Measurements from ENCODE around the gene RHOA.
"Not testable (repeated sequence)": the region's sequence is repeated elsewhere in the genome, so short reads cannot be mapped to it uniquely, and the experiment has no call there.

Gene RHOA

GRCh38 chr3:49397470-49397869, 14.3 kb downstream of the RHOA start:
- H3K36me3 Mint-ChIP-seq: peaks cover 97% of the 10 kb centered on the region
- H3K27ac Mint-ChIP-seq: no peak overlapping the region
- H3K4me1 Mint-ChIP-seq: peaks cover 69% of the 10 kb centered on the region
- DNase-seq (ENCODE audit: low spot score in 2 of 2) (no peak), ATAC-seq (no peak)
- no peak overlapping the region for H3K4me3 Mint-ChIP-seq
- H3K9me3 Mint-ChIP-seq: no peaks in the 10 kb centered on the region

DNA sequence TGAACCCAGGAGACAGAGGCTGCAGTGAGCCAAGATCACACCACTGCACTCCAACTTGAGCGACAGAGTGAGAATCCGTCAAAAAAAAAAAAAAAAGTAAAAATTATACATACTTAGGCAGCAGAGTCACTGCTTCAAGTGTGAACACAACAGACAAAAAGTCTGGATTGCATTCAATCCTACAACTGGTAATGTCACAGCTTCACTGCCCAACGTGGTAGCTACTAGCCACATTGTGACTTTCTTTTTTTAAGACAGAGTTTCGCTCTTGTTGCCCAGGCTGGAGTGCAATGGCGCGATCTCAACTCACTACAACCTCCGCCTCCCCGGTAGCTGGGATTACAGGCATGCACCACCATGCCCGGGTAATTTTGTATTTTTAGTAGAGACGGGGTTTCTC, 20.5 kb downstream of the RHOA start:
- Mint-ChIP-seq H3K36me3 (peaks cover 77% of the 10 kb centered on the region), H3K4me1 (peaks cover 52% of the 10 kb centered on the region)
- DNase-seq (ENCODE audit: low spot score in 2 of 2); H3K9me3 Mint-ChIP-seq; H3K27ac Mint-ChIP-seq; H3K4me3 Mint-ChIP-seq; ATAC-seq: not testable (repeated sequence)

DNA sequence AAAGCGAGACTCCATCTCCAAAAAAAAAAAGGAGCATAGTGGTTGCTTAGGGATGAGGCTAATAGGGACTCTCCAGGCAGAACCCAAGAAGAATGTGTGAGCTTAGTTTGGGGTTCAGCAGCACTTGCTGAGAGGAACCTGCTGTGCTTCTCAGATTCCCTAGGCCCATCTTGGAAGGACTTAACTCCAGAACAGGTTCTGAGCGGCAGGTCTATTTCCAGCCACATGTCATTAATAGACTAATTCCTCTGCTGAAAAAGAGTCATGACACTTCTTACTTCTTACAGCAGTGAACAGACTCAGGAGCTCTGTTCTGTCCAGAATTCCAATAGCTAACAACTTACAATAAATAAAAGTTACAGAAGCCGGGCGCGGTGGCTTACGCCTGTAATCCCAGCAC, 22.5 kb downstream of the RHOA start:
- Mint-ChIP-seq H3K27ac (no peak overlapping the region), H3K4me3 (no peak overlapping the region), H3K4me1 (peaks cover 51% of the 10 kb centered on the region), H3K36me3 (peaks cover 67% of the 10 kb centered on the region), H3K9me3 (no peaks in the 10 kb centered on the region)
- no peak for ATAC-seq
- no peak for DNase-seq (ENCODE audit: low spot score in 2 of 2)

GRCh38 chr3:49388289-49388820, 23.4 kb downstream of the RHOA start:
- H3K27ac Mint-ChIP-seq: peak overlapping the region; percentile 72
- H3K4me1 Mint-ChIP-seq: peaks cover 55% of the 10 kb centered on the region
- no peak for DNase-seq (ENCODE audit: low spot score in 2 of 2)
- H3K36me3 Mint-ChIP-seq: peaks cover 68% of the 10 kb centered on the region
- H3K4me3 Mint-ChIP-seq: no peak overlapping the region
- ATAC-seq: peak; percentile 21
- no peaks in the 10 kb centered on the region for H3K9me3 Mint-ChIP-seq

GRCh38 chr3:49387721-49388120, 24.1 kb downstream of the RHOA start:
- no peak for DNase-seq (ENCODE audit: low spot score in 2 of 2)
- peak; percentile 92 for ATAC-seq
- Mint-ChIP-seq H3K27ac (peak overlapping the region; percentile 72), H3K4me1 (peaks cover 52% of the 10 kb centered on the region), H3K36me3 (peaks cover 67% of the 10 kb centered on the region), H3K9me3 (no peaks in the 10 kb centered on the region), H3K4me3 (no peak overlapping the region)

- H3K27ac Mint-ChIP-seq: peak overlapping the region; percentile 88
These were observed 25.6 kb downstream of the RHOA start for GRCh38 chr3:49386056-49386756.

GRCh38 chr3:49385617-49386016, 26.2 kb downstream of the RHOA start:
- no peak for DNase-seq (ENCODE audit: low spot score in 2 of 2)
- Mint-ChIP-seq H3K36me3 (peaks cover 47% of the 10 kb centered on the region), H3K9me3 (no peaks in the 10 kb centered on the region), H3K4me3 (no peak overlapping the region), H3K27ac (peak overlapping the region; percentile 88), H3K4me1 (peaks cover 48% of the 10 kb centered on the region)
- ATAC-seq: no peak

More at GRCh38 chr3:49386056-49386756, 25.6 kb downstream of the RHOA start:
- no peak for DNase-seq (ENCODE audit: low spot score in 2 of 2)
- Mint-ChIP-seq H3K9me3 (no peaks in the 10 kb centered on the region), H3K36me3 (peaks cover 53% of the 10 kb centered on the region), H3K4me1 (peaks cover 48% of the 10 kb centered on the region), H3K4me3 (no peak overlapping the region)
- no peak for ATAC-seq

GRCh38 chr3:49383387-49383786, 28.4 kb downstream of the RHOA start:
- Mint-ChIP-seq H3K4me3 (no peak overlapping the region), H3K4me1 (peaks cover 58% of the 10 kb centered on the region), H3K9me3 (peaks cover 2% of the 10 kb centered on the region), H3K27ac (peak overlapping the region; percentile 33), H3K36me3 (peaks cover 44% of the 10 kb centered on the region)
- DNase-seq (ENCODE audit: low spot score in 2 of 2) (no peak), ATAC-seq (no peak)

- peaks cover 64% of the 10 kb centered on the region for H3K36me3 Mint-ChIP-seq
- peak overlapping the region; percentile 32 for H3K4me3 Mint-ChIP-seq
- peaks cover 36% of the 10 kb centered on the region for H3K4me1 Mint-ChIP-seq
- H3K9me3 Mint-ChIP-seq: peaks cover 3% of the 10 kb centered on the region
- DNase-seq (ENCODE audit: low spot score in 2 of 2): no peak
- H3K27ac Mint-ChIP-seq: peak overlapping the region; percentile 86
- ATAC-seq: no peak
These were observed 33.4 kb downstream of the RHOA start for GRCh38 chr3:49378249-49378895.

GRCh38 chr3:49377483-49377882, 34.3 kb downstream of the RHOA start:
- ATAC-seq (peak; percentile 98), DNase-seq (ENCODE audit: low spot score in 2 of 2) (peak; percentile 24 to 68)
- peaks cover 66% of the 10 kb centered on the region for H3K36me3 Mint-ChIP-seq
- peak overlapping the region; percentile 17 for H3K4me3 Mint-ChIP-seq
- H3K9me3 Mint-ChIP-seq: peaks cover 3% of the 10 kb centered on the region
- peaks cover 33% of the 10 kb centered on the region for H3K4me1 Mint-ChIP-seq
- H3K27ac Mint-ChIP-seq: peak overlapping the region; percentile 86

GRCh38 chr3:49371946-49372345, 39.8 kb downstream of the RHOA start:
- Mint-ChIP-seq H3K36me3 (peaks cover 97% of the 10 kb centered on the region), H3K27ac (peak overlapping the region; percentile 65), H3K4me1 (peaks cover 16% of the 10 kb centered on the region), H3K4me3 (no peak overlapping the region), H3K9me3 (no peaks in the 10 kb centered on the region)
- DNase-seq (ENCODE audit: low spot score in 2 of 2) (no peak), ATAC-seq (no peak)

GRCh38 chr3:49370585-49371290, 41.0 kb downstream of the RHOA start:
- Mint-ChIP-seq H3K4me3 (no peak overlapping the region), H3K27ac (peak overlapping the region; percentile 65), H3K36me3 (peaks cover 100% of the 10 kb centered on the region), H3K4me1 (peaks cover 13% of the 10 kb centered on the region), H3K9me3 (no peaks in the 10 kb centered on the region)
- ATAC-seq: no peak
- no peak for DNase-seq (ENCODE audit: low spot score in 2 of 2)

- Mint-ChIP-seq H3K4me1 (peaks cover 12% of the 10 kb centered on the region), H3K27ac (peak overlapping the region; percentile 89), H3K36me3 (peaks cover 96% of the 10 kb centered on the region), H3K4me3 (no peak overlapping the region), H3K9me3 (no peaks in the 10 kb centered on the region)
- DNase-seq (ENCODE audit: low spot score in 2 of 2) (no peak), ATAC-seq (no peak)
These were observed 49.2 kb downstream of the RHOA start for GRCh38 chr3:49362561-49362960.

- no peaks in the 10 kb centered on the region for H3K9me3 Mint-ChIP-seq
- ATAC-seq (no peak), DNase-seq (ENCODE audit: low spot score in 2 of 2) (no peak)
- H3K4me3 Mint-ChIP-seq: peak overlapping the region; percentile 93
- H3K4me1 Mint-ChIP-seq: peaks cover 25% of the 10 kb centered on the region
- H3K36me3 Mint-ChIP-seq: peaks cover 96% of the 10 kb centered on the region
- peak overlapping the region; percentile 95 for H3K27ac Mint-ChIP-seq
These were observed 52.2 kb downstream of the RHOA start for GRCh38 chr3:49359623-49360022.

GRCh38 chr3:49358884-49359225, 52.9 kb downstream of the RHOA start:
- Mint-ChIP-seq H3K9me3 (no peaks in the 10 kb centered on the region), H3K36me3 (peaks cover 96% of the 10 kb centered on the region), H3K4me3 (peak overlapping the region; percentile 93), H3K27ac (peak overlapping the region; percentile 95), H3K4me1 (peaks cover 25% of the 10 kb centered on the region)
- ATAC-seq: peak; percentile 45
- DNase-seq (ENCODE audit: low spot score in 2 of 2): no peak

Measured in stimulated activated effector memory CD8-positive, alpha-beta T cell treated with anti-CD3 and anti-CD28 coated beads, Interleukin-12 subunit alpha, Interleukin-12 subunit beta, amount 100 ng/mL, for 72 hours (primary cell).